GM19193 (cell line): ENCODE measurements around the gene SIGMAR1.

Experiments
- POLR2A ChIP-seq: IDR thresholded peaks from 4 replicates; pipeline ENCODE4 v1.6.1; 2011; ENCODE audit not compliant: insufficient read depth, insufficient read length; ENCODE audit errors: extremely low read depth

The SIGMAR1 gene

DNA sequence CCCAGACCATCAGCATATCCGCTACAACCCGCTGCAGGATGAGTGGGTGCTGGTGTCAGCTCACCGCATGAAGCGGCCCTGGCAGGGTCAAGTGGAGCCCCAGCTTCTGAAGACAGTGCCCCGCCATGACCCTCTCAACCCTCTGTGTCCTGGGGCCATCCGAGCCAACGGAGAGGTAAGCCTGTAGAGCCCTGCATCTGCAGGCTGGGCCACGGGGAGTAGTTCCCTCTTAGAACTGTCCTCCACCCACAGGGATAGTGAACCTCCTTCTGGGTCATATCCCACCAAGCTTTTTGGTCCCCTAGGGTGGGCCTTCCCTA is 9.5 kb upstream of the SIGMAR1 start:
- TF ChIP-seq POLR2A, result no peak

DNA sequence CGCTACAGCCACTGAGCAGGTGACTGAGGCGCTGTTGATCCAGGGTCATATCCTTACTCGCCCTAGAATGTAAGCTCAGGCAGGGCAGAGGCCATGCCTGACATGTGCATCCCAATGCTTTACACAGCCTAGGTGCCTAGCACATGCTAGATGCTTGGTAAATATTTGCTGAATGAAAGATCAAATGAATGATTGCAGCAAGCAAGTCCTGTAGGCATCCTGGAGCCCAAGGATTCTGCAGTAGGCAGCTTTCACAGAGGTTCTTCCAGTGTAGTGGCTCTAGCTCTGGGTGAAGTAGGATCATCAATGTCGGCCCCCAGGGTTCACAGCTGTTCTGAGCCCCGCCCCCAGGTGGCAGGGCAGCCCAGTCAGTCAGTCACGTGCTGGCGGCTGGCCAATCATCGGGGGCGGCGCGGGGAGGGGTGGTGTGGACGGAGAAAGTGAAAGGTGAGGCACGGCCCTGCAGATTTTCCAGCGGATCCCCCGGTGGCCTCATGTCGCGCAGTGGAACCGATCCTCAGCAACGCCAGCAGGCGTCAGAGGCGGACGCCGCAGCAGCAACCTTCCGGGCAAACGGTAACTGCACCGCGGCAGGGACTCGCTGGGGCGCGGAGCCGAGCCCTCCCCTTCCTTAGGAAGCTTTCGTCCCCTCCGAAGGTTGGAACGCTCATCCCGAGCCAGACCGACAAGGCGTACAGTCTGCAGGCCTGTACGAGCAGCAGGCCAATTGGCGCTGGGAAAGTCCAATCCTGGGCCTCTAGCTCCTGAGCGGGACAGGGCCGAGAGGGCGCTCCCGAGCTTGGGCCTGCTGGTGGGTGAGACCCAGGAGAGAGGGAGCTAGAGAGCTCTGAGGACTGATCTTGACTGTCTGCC is 8.9 kb upstream of the SIGMAR1 start, which contains the start of gene GALT:
Gene GALT (plus strand): TSS at position 465 of the 873 bp plus-strand sequence. CDS start 30 bp downstream, at position 495.
- TF ChIP-seq POLR2A, result peak; percentile 73

DNA sequence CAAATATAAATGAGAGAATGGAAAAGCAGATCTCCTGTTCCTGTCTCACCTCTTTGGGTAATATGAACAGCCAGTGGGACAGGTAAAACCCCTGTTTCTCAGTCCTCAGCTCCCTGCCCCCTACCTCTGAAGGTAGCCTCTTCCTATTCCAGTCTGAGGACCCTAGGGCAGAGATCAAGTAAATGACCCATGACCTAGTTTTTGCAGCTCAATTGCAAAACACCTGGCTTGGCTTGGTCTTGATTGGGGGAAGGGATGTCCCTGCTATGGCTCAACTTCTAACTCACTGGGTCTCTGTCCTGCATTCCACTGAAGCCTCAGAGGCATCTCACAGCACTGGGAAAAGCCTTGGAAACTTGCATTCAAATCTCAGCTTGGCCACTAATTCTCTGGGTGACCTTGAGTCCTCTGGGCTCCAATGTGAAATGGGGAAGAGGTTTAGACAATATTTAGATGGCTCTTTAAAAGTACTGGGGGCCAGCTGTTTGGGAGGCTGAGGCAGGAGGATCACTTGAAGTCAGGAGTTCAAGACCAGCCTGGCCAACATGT is 7.3 kb upstream of the SIGMAR1 start:
- TF ChIP-seq POLR2A, result no peak

DNA sequence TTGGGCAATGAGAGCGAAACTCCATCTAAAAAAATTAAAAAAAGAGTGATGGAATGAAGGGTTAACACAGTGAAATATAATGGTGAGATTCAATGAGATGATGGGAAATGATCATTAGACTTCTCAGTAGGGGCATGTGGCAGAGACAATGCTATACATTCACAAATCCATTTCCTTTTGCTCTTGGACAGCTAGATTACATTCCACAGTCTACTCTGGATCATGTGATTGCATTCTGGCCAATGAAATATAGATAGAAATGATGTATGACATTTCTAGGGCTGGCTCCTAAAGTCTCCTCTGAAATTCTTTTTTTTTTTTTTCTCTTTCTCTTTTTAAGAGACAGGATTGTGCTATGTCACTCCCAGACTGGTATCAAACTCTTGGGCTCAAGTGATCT is 5.1 kb upstream of the SIGMAR1 start:
- no peak for TF ChIP-seq POLR2A

DNA sequence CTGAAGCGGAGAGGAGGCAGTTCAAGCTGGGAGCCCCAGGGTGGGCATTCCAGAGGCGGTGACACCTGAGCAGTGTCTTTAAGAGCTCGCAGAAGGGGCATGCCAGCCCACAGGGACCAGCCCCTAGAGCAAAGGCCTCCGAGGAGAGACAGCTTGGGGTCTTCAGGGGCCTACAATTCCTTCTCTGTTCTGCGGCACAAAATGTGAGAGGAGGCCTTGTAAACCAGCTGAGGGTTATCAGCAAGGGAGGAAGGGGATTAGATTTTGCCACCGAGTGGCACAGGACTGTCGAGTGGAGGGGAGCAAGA is 505 bp upstream of the SIGMAR1 start:
- TF ChIP-seq POLR2A, result no peak

DNA sequence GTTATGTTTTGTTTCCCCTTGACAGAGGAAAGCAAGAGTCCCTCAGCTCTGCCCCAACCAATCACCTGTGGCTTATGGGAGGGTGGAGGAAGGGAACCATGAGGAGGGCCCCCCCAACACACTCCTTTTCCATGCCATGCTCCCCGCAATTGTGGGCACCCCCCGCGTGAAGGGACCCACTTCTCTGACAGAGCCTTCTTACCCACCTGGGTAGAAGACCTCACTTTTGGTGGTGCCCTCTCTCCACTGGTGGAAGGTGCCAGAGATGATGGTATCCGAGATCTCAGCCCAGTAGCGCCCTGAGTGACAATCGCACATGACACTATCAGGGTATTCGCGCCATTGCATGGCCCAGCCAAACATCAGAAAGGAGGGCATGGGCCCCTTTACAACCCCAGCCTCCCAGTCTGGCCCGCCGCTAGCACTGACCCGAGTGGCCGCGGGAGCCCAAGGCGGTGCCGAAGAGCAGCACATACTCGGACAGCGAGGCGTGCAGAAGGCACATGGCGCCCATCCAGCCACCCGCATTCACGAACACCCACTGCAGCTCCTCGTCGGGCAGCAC is 714 bp downstream of the SIGMAR1 start:
- no peak for TF ChIP-seq POLR2A

DNA sequence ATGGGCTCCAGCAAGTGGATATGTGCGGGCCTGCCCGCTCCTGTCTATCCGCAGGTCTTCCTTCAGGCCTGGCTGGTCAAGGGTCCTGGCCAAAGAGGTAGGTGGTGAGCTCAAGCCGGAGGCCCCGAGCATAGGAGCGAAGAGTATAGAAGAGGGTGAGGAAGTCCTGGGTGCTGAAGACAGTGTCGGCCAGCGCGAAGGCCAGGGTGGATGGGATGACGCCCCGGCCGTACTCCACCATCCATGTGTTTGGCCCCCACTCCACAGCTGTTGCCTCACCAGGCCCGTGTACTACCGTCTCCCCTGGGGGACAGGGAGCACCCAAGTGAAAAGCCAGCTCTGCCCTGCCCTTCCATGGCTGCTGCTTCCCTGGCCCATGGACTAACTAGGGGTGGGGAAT is 2.0 kb downstream of the SIGMAR1 start:
- no peak for TF ChIP-seq POLR2A

DNA sequence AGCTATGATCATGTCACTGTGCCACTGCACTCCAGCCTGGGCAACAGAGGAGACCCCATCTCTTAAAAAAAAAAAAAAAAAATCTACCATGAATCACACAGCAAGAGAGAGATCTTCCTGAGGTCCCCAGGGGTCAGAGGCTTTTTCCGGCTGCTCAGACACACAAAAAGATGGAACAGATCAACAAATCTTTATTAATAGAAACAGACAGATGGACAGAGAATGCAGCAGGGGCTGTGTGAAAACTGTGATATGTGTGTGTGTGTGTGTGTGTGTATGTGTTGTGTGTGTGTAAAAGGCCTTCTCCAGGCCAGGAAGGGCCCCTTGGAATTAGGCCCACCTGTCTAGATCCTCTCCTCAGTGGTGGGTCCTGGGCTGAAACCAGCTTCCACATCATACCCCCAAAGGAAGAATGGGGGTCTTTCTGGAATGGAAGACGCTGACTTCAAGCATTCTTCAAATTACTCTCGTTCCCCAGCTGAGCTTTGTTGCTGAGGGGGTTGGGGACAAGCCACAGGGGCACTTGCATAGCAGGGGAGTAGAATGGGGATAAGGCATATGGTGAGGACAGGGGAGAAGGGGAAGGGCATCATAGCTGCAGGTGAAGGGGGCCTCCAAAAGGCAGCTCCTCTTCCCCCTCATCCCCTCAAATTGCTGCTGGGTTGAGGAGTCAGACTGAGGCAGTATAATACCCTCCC is 2.9 kb downstream of the SIGMAR1 start:
- no peak for TF ChIP-seq POLR2A

DNA sequence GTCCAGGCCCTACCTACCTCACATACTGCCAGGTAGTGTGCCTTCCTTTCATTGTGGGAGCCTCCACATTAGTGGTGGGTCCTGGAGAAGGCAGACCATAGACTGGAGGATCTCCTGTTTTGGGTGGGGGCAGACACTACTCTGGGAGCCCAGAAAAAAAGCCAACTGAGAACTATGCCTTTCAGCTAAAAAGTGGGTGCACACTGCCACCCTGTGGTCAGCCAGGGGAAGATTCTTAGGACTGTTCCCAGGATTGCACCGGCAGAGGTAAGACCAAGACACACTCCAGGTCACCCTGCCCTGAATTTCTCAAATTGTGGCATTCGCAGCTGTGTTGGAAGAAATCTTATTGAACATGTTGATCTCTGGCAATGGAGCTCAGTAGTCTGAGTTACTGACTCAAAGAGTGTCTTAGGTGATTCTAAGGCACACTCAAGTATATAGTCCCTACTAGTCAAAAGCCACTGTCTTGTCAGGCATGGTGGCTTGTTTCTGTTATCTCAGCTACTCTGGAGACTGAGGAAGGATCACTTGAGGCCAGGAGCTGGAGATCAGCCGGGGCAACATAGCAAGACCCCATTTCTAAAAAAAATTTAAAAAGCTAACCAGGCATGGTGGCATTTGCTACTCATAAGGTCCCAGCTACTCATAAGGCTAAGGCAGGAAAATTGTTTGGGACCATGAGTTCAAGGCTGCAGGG is 3.6 kb downstream of the SIGMAR1 start:
- TF ChIP-seq POLR2A, result no peak

DNA sequence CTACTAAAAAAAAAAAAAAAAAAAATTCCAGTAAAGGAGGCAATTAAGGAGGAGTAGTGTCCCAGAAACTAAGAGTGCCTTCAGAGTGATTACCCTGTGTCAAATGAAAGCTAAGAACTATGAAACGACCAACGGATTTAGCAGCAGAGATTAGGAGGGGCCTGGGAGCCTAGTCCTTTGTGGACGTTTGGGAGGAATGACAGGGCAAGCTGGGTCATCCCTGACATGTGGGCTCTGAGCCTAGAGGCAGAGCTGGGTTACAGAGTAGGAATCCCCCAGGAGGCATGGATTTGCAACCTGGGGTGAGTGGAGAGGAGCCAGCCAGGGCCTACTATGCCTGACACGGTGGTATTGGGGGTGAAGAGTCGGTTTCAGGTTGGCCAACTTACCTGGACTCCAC is 4.4 kb downstream of the SIGMAR1 start:
- TF ChIP-seq POLR2A, result no peak

DNA sequence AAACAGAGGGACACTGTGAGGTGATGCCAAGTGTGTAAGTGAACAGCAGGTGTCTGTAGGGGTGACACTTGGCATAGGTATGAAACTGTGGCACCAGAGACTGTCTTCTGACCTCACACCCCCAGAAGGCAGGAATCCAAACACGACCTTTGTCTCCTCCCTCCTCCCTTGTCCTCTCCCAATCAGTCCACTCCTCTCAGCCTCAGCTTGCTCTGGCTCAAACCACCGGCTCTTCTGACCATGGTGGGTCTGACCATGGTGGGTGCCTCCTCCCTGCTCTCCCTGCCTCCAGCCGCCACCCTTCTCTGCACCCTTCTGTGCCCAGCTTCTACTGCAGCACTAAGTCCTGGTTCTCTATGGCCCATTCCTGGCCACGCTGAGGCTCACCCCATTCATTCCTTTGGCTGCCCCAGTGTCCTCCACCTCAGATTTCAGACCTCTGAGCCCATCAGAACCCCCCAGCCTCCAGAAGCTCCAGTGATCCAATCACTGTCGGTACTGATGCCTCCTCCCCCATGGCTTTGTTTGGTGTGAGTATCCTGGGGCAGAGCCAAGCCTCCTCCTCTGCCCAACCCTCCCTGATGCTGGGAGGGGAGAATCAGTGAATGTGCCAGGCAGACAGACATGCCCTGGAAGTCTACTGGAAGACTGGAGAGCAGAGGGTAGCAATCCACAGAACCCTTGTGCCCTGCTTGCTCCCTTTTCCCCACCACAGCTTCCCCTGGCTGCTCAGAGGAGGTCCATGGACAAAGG is 7.0 kb downstream of the SIGMAR1 start:
- TF ChIP-seq POLR2A, result no peak

DNA sequence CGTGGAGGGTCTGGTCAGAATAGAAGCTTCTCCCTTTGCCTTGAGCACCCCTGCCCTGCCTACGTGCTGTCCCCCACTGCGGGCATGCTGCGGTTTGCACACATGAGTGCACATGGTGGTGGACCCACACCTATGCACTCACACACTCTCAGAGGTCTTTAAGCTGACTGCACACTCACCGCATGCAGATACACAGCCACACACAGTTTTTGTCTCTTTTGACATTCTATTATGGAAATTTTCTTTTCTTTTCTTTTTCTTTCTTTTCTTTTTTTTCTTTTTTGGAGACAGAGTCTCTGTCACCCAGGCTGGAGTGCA is 8.1 kb downstream of the SIGMAR1 start:
- TF ChIP-seq POLR2A, result no peak

DNA sequence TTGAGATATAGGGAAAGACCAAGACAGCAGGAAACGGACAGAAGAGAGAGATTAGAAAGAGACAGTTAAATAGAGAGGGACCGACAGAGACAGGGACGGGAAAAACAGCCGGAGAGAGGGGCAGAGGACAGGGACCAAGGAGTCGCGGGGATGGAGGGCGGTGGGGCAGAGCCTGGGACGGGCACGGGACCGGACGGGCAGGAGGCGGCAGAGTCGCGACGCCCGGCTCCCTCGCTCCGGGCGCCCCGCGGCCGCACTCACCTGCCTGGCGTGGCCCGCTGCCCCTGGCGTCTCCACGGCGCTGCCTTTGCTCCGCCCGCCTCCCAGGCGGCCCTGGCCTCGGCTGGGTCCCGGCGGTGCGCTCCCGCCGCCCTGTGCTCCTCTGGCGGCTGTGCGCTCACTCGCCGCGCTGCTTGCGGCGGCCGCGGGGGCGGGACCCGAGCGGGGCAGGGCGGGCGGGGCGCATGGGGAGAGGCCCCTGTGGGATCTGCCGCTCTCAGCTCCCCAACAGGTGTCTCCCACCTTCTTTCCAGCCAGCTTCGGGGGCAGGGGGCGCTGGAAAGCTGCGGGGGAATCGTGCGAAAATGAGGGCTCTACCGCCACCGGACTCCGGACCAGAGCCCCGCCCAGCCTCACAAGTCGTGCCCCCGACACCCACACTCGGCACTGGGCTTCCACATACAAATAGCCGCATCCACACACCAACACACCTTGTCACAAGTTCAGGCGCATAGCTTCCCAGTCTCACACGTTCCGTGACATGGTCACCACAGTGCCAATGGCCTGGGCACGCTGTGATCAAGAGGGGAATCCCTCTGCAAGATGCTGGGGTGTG is 8.7 kb downstream of the SIGMAR1 start, which contains the start of gene ARID3C:
Gene ARID3C (minus strand): TSS at position 411 of the 835 bp plus-strand sequence. CDS start 1,052 bp downstream, outside the sequence.
- TF ChIP-seq POLR2A, result no peak
